Bronchial epithelial cell (primary cell): ENCODE results near the gene KCNK7. TPM values are rescaled to one million over a fixed set of nuclear protein-coding genes. Genes with fewer than 3 reads are reported as not detected.
A peak's percentile ranks its signal among the peaks of the same experiment; 100 is the strongest.

Experiments used
- DNase-seq: peaks from one replicate; pipeline ENCODE4 v3.0.0-alpha.2; 2010; ENCODE audit warnings: low read depth
- FAIRE-seq: peaks from 2 replicates; lab custom pipeline; 2011; peaks lifted over from hg19 to GRCh38; lab: Jason Lieb, UNC
- H3K27me3 ChIP-seq: 2 replicates; pipeline ENCODE4 v1.5.1; 2011; ENCODE audit warnings: low read length; ENCODE audit not compliant: control insufficient read depth, insufficient read depth
- H3K36me3 ChIP-seq: 2 replicates; pipeline ENCODE4 v1.5.1; 2011; ENCODE audit warnings: low read length; ENCODE audit not compliant: control insufficient read depth, insufficient read depth
- H3K4me3 ChIP-seq: 2 replicates; pipeline ENCODE4 v1.5.1; 2011; ENCODE audit warnings: mild to moderate bottlenecking, low read depth, low read length, control low read depth
- total RNA-seq: library from RNA; depleted of rRNA; stranded (reverse); fragments of >200 nt; gene quantifications from 2 replicates; pipeline ENCODE4 v1.2.1, GENCODE V29; 2014
- TF ChIP-seq, protein P1 (sequence below): IDR thresholded peaks from 2 replicates; pipeline ENCODE4 v1.5.1; 2011; ENCODE audit warnings: mild to moderate bottlenecking, moderate library complexity, low read length, control low read depth, inconsistent platforms; ENCODE audit not compliant: insufficient read depth, severe bottlenecking

KCNK7 gene
- total RNA-seq, 1 donor from 2014 or later = 0.79 TPM

DNA sequence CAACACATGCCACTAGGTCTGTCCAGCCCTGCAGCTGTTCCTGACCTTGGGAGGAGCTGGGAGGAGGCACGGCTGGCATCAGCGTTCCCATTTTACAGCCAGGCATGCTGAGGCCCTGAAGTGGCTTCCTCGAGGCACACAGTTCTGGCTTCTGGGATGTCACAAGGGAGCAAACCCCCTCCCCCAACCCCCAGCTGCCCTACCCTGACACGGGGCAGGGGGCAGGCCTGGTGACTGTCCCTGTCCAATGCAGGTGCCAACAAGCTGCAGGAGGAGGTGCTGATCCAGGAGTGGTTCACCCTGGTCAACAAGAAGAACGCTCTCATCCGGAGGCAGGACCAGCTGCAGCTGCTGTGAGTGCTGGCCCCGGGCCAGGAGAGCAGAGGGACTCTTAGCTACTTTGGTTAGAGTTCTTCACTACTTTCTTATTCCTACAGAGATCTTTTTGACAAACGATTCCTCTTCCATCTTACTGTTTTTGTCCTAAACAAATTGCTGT lies 5.3 kb downstream of the KCNK7 start:
- Histone ChIP-seq H3K4me3 (no peak overlapping the region), H3K36me3 (peaks cover 16% of the 10 kb centered on the region), H3K27me3 (no peaks in the 10 kb centered on the region)
- no peak for DNase-seq
- no peak for FAIRE-seq
- TF ChIP-seq, protein P1, sequence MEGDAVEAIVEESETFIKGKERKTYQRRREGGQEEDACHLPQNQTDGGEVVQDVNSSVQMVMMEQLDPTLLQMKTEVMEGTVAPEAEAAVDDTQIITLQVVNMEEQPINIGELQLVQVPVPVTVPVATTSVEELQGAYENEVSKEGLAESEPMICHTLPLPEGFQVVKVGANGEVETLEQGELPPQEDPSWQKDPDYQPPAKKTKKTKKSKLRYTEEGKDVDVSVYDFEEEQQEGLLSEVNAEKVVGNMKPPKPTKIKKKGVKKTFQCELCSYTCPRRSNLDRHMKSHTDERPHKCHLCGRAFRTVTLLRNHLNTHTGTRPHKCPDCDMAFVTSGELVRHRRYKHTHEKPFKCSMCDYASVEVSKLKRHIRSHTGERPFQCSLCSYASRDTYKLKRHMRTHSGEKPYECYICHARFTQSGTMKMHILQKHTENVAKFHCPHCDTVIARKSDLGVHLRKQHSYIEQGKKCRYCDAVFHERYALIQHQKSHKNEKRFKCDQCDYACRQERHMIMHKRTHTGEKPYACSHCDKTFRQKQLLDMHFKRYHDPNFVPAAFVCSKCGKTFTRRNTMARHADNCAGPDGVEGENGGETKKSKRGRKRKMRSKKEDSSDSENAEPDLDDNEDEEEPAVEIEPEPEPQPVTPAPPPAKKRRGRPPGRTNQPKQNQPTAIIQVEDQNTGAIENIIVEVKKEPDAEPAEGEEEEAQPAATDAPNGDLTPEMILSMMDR = no peak

DNA sequence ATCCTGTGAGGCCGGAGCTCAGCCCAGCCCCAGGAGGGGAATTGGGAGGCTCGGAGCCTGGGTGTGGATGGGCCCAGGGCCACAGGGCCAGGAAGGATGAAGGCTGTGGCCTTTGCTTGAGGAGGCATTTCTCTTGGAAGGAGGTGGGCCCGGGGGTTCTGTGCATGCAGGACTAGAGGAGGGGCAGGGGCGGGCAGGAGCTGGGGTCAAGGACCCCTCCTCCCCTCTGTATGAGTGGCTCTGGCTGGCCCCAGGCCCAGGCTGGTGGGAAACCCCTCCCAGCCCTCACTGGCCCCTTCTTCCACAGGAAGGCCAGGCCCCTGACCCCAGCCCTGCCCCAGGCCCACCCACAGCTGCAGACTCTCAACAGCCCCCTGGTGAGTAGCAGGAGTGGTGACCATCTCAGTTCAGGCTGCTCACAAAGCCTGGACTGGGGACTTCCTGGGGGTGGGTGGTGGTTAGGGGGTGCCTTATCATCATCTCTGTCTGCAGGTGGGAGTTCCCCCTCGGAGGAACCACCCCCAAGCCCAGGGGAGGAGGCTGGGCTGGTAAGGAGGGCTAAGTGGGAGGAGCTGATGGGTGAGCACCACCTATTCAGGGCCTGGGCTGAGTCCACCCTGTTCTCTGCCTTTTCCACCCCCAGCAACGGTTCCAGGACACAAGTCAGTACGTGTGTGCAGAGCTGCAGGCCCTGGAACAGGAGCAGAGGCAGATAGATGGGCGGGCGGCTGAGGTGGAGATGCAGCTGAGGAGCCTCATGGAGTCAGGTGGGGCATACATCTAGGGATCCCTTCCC lies 6.0 kb downstream of the KCNK7 start:
- TF ChIP-seq, protein P1 = no peak
- H3K4me3 ChIP-seq = no peak overlapping the region
- no peaks in the 10 kb centered on the region for H3K27me3 ChIP-seq
- DNase-seq = no peak
- H3K36me3 ChIP-seq = peaks cover 16% of the 10 kb centered on the region
- FAIRE-seq = no peak

DNA sequence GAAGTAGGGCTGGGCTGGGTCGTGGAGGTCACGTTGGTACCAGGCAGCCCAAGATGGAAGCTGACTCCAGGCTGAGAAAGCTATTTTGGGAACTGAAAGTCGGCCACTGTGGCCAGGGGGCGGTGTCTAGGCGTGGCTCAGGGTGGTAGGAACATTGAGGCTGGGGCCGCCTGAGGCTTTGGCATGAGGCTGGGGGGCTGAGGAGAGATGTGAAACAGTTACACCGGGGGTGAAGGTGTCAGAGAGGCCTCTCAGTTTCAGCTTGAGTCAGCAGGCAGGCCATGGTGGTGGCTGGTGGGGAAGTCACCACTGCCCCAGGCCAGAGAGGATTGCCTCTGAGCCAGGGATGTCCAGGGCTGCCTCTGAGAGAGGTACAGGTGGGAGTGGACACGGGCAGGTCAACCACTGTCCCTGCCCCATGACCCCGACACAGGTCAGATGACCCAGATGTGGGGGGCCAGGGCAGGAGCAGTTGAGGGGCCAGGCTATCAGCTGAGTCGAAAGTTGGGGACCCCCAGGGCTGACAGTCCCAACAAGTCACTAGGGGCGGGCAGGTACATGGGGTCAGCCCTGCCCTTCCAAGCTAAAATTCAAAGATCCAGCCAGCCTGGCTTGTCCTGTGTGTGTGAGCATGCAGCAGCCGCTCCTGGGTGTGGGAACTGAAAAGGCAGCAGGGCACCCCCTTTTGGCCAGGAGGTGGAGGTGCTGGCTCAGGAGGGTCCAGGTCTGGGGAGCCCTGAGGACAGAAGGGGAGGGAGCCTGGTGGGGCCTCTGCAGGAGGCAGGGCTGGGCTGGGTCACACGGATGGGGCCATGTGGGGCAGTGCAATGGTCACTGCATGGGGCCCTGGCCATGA lies 7.2 kb downstream of the KCNK7 start:
- FAIRE-seq = no peak
- peaks cover 22% of the 10 kb centered on the region for H3K36me3 ChIP-seq

DNA sequence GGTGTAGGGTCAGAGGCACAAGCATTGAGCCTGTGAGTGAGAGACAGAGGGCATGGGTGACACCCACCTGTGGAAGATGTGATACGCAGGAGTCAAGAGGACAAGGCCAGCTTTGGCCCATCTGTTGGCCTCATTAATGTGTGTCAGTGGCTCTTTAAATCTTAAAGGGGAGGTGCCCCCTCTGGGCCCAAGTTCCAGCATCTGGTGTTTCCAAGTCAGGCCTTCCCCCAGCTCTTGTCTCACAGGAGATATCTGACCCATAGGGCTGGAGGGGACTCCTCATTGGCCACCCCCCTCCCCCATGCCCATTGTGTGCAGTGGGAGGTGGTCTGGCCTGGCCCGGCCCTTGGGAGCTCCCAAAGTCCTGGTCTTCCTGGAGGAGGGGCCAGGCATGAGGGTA lies 8.9 kb downstream of the KCNK7 start:
- no peak overlapping the region for H3K4me3 ChIP-seq
- no peaks in the 10 kb centered on the region for H3K27me3 ChIP-seq
- no peak for FAIRE-seq
- TF ChIP-seq, protein P1 = no peak
- DNase-seq = no peak
- peaks cover 26% of the 10 kb centered on the region for H3K36me3 ChIP-seq

More for the DNA sequence above, 7.2 kb downstream of the KCNK7 start:
- TF ChIP-seq, protein P1 = peak; percentile 65
- peak; percentile 41 for DNase-seq
- H3K4me3 ChIP-seq = no peak overlapping the region
- no peaks in the 10 kb centered on the region for H3K27me3 ChIP-seq

DNA sequence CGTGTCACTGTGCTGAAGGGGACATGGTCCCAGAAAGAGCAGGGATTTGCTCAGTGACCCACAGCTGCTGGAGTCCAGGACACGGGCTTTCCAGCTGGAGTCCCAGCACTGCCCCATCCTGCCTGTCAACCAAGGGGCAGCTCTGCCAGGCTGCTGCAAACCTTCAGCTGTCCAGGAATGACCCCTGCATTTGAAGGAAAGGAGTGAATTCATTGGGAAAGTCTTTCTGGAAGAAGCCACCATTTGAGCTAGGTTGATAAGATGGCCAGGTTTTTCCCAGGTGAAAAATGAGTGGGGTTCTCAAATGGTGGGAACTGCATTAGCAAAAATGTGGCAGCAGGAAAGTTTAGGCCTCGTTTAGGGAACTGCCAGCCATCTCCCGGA lies 9.4 kb downstream of the KCNK7 start:
- Histone ChIP-seq H3K4me3 (no peak overlapping the region), H3K27me3 (no peaks in the 10 kb centered on the region), H3K36me3 (peaks cover 29% of the 10 kb centered on the region)
- FAIRE-seq = no peak
- DNase-seq = no peak
- TF ChIP-seq, protein P1 = no peak
